ENCODE data around the gene DYNLT5. TPM values are rescaled to one million over a fixed set of nuclear protein-coding genes. Genes with fewer than 3 reads are reported as not detected.

The DYNLT5 gene
- polyA plus RNA-seq, 1 of the 3 experiments (the other 2 are of a cell fraction) = not detected

DNA sequence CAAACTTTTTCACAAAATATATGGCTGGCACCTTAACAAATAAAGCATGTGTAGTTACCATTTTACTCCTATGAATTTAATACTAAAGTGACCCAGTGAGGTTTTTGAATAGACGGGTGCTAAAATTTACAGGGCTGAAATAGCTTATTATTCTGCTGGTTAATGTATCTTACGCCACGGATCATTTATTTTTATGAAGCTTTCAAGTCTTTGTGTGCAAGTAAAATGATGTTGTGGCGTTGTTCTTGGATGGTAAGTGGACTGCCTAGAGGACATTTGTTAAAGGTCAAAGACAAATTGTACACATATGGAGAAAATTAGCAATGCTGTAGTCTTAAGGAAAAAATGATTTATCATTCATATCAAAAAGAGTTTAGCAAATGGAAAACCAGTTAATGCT, 26.0 kb downstream of the DYNLT5 start:
- peak overlapping the region in 1 of 2 experiments; percentile 11; a peak in 2 of 4 replicates for H3K27ac ChIP-seq (ENCODE audit: low read depth in 2 of 2, low read length in 1 of 2)
- POLR2A ChIA-PET = no interaction called here
- no peak for DNase-seq
- no peak overlapping the region for H3K4me3 ChIP-seq (ENCODE audit: low read depth in 2 of 2, low read length in 1 of 2)
- 60% methylated on average over 4 of the region's 4 CpGs for WGBS (ENCODE audit: low lambda C conversion rate)
- H3K9ac ChIP-seq = no peak overlapping the region
- no peak overlapping the region for H3K4me2 ChIP-seq
- no peaks in the 10 kb centered on the region for H3K9me2 ChIP-seq
- H3K79me2 ChIP-seq (ENCODE audit: insufficient read depth) = no peaks in the 10 kb centered on the region
- no peaks in the 10 kb centered on the region for H3K36me3 ChIP-seq (replicated peaks in 1 of 2; ENCODE audit: control insufficient read depth in 1 of 2, insufficient read depth in 2 of 2, low read length in 1 of 2)
- no peaks in the 10 kb centered on the region for H3K27me3 ChIP-seq (ENCODE audit: insufficient read depth)
- H3K4me1 ChIP-seq (ENCODE audit: control insufficient read depth in 1 of 2, insufficient read depth in 2 of 2, low read depth in 1 of 2, low read length in 1 of 2) = no peaks in the 10 kb centered on the region; a peak in 2 of 4 replicates
- no peaks in the 10 kb centered on the region for H3F3A ChIP-seq (replicated peaks; ENCODE audit: insufficient read depth)
- no peaks in the 10 kb centered on the region for H4K20me1 ChIP-seq (ENCODE audit: insufficient read depth)
- CTCF ChIA-PET = interaction anchor here (1.0 to 2.3 kb wide), 3 partner anchors 13 to 371 kb away, joined by 3 to 11 read pairs (median 4); no protein-coding TSS in a partner anchor
- no peaks in the 10 kb centered on the region for H3K9me3 ChIP-seq
- TF ChIP-seq GATA2 (CRISPR knock-in tag; IDR thresholded peaks at IDR 0.05) (0 out of 2 replicates have a peak, but pooled peaks have one; percentile 7), NRF1 (IDR thresholded peaks at IDR 0.05; ENCODE audit: low read depth, low read length) (no peak)
- no peak overlapping the region for H2AFZ ChIP-seq (ENCODE audit: low read depth)

- H3K9me2 ChIP-seq = no peaks in the 10 kb centered on the region
- ChIA-PET CTCF (interaction anchor here (1.0 to 1.5 kb wide), 4 partner anchors 13 to 370 kb away, joined by 3 to 5 read pairs (median 4); no protein-coding TSS in a partner anchor), POLR2A (no interaction called here)
- H3K79me2 ChIP-seq (ENCODE audit: insufficient read depth) = no peaks in the 10 kb centered on the region
- no peak overlapping the region for H3K4me2 ChIP-seq
- no peaks in the 10 kb centered on the region for H3K36me3 ChIP-seq (replicated peaks in 1 of 2; ENCODE audit: control insufficient read depth in 1 of 2, insufficient read depth in 2 of 2, low read length in 1 of 2)
- no peaks in the 10 kb centered on the region for H3K9me3 ChIP-seq
- H3F3A ChIP-seq (replicated peaks; ENCODE audit: insufficient read depth) = no peaks in the 10 kb centered on the region
- H3K4me3 ChIP-seq (ENCODE audit: low read depth in 2 of 2, low read length in 1 of 2) = no peak overlapping the region
- H3K27me3 ChIP-seq (ENCODE audit: insufficient read depth) = no peaks in the 10 kb centered on the region
- no peak overlapping the region for H3K9ac ChIP-seq
- no peak overlapping the region for H3K27ac ChIP-seq (ENCODE audit: low read depth in 2 of 2, low read length in 1 of 2)
- TF ChIP-seq EZH2phosphoT487 (IDR thresholded peaks at IDR 0.05; ENCODE audit: borderline replicate concordance, low read depth) (no peak), MXI1 (IDR thresholded peaks at IDR 0.05; ENCODE audit: low read depth, low read length) (no peak), FOXJ3 (CRISPR knock-in tag; IDR thresholded peaks at IDR 0.05) (no peak), EP300 (IDR thresholded peaks at IDR 0.05; ENCODE audit: borderline replicate concordance in 1 of 2, low read depth in 1 of 2, low read length in 1 of 2) (no peak), NFIC (IDR thresholded peaks at IDR 0.05; ENCODE audit: borderline replicate concordance) (no peak), RXRA (IDR thresholded peaks at IDR 0.05; ENCODE audit: borderline replicate concordance, low read depth) (no peak), RCOR1 (IDR thresholded peaks at IDR 0.05; ENCODE audit: low read length) (no peak), FOSL2 (IDR thresholded peaks at IDR 0.05; ENCODE audit: borderline replicate concordance, low read depth) (no peak), RFX5 (IDR thresholded peaks at IDR 0.05; ENCODE audit: low read length) (no peak), TEAD4 (IDR thresholded peaks at IDR 0.05; ENCODE audit: borderline replicate concordance, insufficient read depth) (no peak), MEF2A (IDR thresholded peaks at IDR 0.05; ENCODE audit: borderline replicate concordance, low read depth) (no peak), POLR2AphosphoS5 (IDR thresholded peaks at IDR 0.05; ENCODE audit: low read depth, low read length) (no peak), TCF12 (IDR thresholded peaks at IDR 0.05) (no peak), NRF1 (IDR thresholded peaks at IDR 0.05; ENCODE audit: low read depth, low read length) (no peak)
- TF ChIP-seq, protein P1, sequence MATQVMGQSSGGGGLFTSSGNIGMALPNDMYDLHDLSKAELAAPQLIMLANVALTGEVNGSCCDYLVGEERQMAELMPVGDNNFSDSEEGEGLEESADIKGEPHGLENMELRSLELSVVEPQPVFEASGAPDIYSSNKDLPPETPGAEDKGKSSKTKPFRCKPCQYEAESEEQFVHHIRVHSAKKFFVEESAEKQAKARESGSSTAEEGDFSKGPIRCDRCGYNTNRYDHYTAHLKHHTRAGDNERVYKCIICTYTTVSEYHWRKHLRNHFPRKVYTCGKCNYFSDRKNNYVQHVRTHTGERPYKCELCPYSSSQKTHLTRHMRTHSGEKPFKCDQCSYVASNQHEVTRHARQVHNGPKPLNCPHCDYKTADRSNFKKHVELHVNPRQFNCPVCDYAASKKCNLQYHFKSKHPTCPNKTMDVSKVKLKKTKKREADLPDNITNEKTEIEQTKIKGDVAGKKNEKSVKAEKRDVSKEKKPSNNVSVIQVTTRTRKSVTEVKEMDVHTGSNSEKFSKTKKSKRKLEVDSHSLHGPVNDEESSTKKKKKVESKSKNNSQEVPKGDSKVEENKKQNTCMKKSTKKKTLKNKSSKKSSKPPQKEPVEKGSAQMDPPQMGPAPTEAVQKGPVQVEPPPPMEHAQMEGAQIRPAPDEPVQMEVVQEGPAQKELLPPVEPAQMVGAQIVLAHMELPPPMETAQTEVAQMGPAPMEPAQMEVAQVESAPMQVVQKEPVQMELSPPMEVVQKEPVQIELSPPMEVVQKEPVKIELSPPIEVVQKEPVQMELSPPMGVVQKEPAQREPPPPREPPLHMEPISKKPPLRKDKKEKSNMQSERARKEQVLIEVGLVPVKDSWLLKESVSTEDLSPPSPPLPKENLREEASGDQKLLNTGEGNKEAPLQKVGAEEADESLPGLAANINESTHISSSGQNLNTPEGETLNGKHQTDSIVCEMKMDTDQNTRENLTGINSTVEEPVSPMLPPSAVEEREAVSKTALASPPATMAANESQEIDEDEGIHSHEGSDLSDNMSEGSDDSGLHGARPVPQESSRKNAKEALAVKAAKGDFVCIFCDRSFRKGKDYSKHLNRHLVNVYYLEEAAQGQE (IDR thresholded peaks at IDR 0.05; ENCODE audit: low read depth, low read length) = no peak
- TF ChIP-seq, protein P2, sequence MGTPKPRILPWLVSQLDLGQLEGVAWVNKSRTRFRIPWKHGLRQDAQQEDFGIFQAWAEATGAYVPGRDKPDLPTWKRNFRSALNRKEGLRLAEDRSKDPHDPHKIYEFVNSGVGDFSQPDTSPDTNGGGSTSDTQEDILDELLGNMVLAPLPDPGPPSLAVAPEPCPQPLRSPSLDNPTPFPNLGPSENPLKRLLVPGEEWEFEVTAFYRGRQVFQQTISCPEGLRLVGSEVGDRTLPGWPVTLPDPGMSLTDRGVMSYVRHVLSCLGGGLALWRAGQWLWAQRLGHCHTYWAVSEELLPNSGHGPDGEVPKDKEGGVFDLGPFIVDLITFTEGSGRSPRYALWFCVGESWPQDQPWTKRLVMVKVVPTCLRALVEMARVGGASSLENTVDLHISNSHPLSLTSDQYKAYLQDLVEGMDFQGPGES (IDR thresholded peaks at IDR 0.05; ENCODE audit: low read depth, low read length) = no peak
- TF ChIP-seq, protein P3, sequence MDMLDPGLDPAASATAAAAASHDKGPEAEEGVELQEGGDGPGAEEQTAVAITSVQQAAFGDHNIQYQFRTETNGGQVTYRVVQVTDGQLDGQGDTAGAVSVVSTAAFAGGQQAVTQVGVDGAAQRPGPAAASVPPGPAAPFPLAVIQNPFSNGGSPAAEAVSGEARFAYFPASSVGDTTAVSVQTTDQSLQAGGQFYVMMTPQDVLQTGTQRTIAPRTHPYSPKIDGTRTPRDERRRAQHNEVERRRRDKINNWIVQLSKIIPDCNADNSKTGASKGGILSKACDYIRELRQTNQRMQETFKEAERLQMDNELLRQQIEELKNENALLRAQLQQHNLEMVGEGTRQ (IDR thresholded peaks at IDR 0.05; ENCODE audit: borderline replicate concordance, low read depth, low read length) = no peak
- TF ChIP-seq, protein P4, sequence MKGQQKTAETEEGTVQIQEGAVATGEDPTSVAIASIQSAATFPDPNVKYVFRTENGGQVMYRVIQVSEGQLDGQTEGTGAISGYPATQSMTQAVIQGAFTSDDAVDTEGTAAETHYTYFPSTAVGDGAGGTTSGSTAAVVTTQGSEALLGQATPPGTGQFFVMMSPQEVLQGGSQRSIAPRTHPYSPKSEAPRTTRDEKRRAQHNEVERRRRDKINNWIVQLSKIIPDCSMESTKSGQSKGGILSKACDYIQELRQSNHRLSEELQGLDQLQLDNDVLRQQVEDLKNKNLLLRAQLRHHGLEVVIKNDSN (IDR thresholded peaks at IDR 0.05; ENCODE audit: borderline replicate concordance, low read depth) = no peak
- no peaks in the 10 kb centered on the region; a peak in 2 of 4 replicates for H3K4me1 ChIP-seq (ENCODE audit: control insufficient read depth in 1 of 2, insufficient read depth in 2 of 2, low read depth in 1 of 2, low read length in 1 of 2)
- 82% methylated on average over 4 of the region's 4 CpGs for WGBS (ENCODE audit: low lambda C conversion rate)
- no peaks in the 10 kb centered on the region for H4K20me1 ChIP-seq (ENCODE audit: insufficient read depth)
- no peak overlapping the region for H2AFZ ChIP-seq (ENCODE audit: low read depth)
- DNase-seq = no peak
These were observed 26.7 kb downstream of the DYNLT5 start for GRCh38 chr1:66778969-66779368.
